K562 treated with DMSO at 1 percent for 4 hours (cell line): ENCODE measurements around the gene LTK. TPM values are rescaled to one million over a fixed set of nuclear protein-coding genes. Genes with fewer than 3 reads are reported as not detected.

Experiments used
- total RNA-seq: library from RNA; unstranded; fragments of 300-600 nt; gene quantifications from 2 replicates; pipeline ENCODE4 v1.2.3, GENCODE V29; 2022; ENCODE audit not compliant: insufficient read depth

Gene LTK
- total RNA-seq, result 13.5 and 14.9 TPM in 2 replicates

DNA sequence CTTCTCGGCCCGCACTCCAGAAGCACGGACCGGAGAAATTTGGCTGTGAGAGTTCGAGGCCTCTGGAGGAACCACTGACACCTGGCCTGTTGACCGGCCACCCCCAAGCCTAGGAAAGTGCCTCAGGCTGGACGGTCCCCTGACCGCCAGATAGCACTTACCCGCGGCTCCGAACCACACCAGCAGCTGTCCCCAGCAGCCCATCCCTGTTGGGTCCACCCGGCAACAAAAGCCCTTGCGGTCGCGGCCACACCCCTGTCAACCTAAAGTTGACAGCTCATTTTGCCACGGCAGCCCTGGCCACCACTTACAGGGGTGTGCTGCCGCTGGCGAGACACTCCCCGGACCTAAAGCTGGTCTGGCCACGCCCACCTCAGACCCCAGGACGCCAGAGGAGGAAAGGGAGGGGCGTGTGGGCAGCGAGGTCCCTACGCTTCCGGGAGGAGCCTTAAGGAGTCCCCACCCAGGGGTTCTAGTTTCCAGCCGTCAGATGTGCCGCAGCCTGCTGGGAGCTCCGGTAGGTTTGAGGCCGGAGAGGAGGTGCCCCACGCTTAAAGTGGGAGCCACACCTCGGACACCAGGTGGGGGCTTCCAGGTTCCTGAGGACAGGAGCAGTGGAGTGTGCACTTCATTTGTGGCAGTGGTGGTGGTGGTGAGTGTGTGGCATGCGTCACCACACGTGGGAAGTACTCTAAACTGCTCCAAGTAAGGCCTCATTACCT lies at the start of gene LTK:
TSS of gene LTK (minus strand) at position 322 of the 722 bp plus-strand sequence. CDS start at position 204, 118 bp downstream.

GRCh38 chr15:41558400-41559238 lies 45.0 kb upstream of the LTK start, which contains the start of gene TYRO3:
Gene TYRO3 (plus strand): TSS chr15:41559212. CDS start chr15:41559258, 46 bp downstream.

DNA sequence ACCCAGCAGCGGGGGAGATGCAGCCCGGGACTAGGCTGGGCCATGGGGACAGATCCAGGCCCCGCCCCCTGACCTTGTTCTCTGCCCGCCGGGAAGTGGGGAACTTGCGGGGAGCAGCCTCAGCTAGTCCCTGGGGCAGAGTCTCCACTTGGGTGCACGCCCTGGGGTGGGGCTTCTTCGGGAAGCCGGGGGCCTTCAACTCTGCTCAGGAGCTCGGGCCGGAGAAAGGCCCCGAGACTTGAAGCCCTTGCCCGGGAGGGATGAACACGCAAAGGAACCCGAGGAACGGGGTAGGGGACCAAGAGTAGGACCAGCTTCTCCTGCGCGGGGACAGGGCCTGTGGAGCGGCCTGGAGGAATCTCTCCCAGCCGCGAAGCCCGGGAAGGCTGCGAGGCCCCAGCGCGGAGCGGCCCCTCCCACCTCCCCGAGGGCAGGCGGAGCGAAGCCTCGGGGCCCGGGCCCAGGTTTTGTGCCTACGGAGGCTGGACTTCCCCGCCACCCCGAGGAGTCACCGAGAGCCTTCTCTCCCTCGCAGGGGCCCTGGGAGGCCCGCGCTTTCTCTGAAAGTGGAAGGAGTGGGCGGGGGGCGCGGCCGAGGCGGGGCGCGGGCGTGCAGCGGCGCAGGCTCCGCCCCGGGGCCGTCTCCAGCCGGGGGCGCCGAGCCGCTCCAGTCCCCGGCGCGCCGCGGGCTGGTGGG lies 20.3 kb downstream of the LTK start, which contains the start of gene ITPKA:
TSS of gene ITPKA (plus strand) at position 670 of the 697 bp plus-strand sequence. CDS start 54 bp downstream, outside the sequence.

Other genes starting within 250 kb of the LTK start
- gene OIP5, start 181.2 kb downstream of the LTK start, total RNA-seq, result 47.0 and 51.2 TPM in 2 replicates
- gene NUSAP1, start 180.9 kb downstream of the LTK start, total RNA-seq, result 104 and 108 TPM in 2 replicates
- 13.7 and 16.9 TPM in 2 replicates for gene NDUFAF1, start 111.3 kb downstream of the LTK start, total RNA-seq
- gene RTF1, start 96.7 kb downstream of the LTK start, total RNA-seq, result 18.5 and 21.5 TPM in 2 replicates
- gene ITPKA, start 20.0 kb downstream of the LTK start, total RNA-seq, result 53.9 and 64.3 TPM in 2 replicates
- gene RPAP1, start 30.4 kb upstream of the LTK start, total RNA-seq, result 28.8 and 31.7 TPM in 2 replicates
- 20.3 and 20.9 TPM in 2 replicates for gene TYRO3, start 45.4 kb upstream of the LTK start, total RNA-seq
- 4.9 and 6.0 TPM in 2 replicates for gene MGA, start 146.6 kb upstream of the LTK start, total RNA-seq